Measurements from ENCODE around the gene HK1.

HK1 gene

DNA sequence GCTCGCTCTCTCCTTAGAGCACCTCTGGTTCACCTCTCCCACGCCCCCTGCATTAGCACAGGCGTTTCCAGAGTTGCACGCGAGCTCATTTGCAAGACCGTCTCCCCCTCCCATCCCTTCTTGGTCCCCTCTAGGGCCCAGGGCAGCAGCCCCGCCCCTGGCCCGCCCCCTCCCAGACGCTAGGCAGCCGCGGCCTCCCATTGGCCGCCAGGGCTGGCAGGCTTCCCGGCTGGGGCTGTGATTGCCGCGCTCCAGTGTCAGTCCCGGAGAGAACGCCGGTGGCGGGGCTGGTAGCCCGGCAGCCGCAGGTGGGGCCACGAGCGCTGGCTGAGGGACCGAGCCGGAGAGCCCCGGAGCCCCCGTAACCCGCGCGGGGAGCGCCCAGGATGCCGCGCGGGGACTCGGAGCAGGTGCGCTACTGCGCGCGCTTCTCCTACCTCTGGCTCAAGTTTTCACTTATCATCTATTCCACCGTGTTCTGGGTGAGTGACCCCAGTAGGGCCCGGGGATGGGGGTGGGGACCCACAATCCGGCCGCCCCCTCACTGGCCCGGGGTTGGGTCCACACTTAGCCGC is 173.0 kb downstream of the HK1 start, which contains the start of gene TSPAN15 (continued):
- TF ChIP-seq, protein P1, sequence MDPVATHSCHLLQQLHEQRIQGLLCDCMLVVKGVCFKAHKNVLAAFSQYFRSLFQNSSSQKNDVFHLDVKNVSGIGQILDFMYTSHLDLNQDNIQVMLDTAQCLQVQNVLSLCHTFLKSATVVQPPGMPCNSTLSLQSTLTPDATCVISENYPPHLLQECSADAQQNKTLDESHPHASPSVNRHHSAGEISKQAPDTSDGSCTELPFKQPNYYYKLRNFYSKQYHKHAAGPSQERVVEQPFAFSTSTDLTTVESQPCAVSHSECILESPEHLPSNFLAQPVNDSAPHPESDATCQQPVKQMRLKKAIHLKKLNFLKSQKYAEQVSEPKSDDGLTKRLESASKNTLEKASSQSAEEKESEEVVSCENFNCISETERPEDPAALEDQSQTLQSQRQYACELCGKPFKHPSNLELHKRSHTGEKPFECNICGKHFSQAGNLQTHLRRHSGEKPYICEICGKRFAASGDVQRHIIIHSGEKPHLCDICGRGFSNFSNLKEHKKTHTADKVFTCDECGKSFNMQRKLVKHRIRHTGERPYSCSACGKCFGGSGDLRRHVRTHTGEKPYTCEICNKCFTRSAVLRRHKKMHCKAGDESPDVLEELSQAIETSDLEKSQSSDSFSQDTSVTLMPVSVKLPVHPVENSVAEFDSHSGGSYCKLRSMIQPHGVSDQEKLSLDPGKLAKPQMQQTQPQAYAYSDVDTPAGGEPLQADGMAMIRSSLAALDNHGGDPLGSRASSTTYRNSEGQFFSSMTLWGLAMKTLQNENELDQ (tag by site-specific recombination; IDR thresholded peaks at IDR 0.05; ENCODE audit: low read depth), result no peak
- no peak for TF ChIP-seq REPIN1 (tag by site-specific recombination; IDR thresholded peaks at IDR 0.05; ENCODE audit: low read depth)
- TF ChIP-seq, protein P2, sequence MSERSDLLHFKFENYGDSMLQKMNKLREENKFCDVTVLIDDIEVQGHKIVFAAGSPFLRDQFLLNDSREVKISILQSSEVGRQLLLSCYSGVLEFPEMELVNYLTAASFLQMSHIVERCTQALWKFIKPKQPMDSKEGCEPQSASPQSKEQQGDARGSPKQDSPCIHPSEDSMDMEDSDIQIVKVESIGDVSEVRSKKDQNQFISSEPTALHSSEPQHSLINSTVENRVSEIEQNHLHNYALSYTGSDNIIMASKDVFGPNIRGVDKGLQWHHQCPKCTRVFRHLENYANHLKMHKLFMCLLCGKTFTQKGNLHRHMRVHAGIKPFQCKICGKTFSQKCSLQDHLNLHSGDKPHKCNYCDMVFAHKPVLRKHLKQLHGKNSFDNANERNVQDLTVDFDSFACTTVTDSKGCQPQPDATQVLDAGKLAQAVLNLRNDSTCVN (tag by site-specific recombination; optimal IDR thresholded peaks at IDR 0.05), result peak; percentile 85
- no peak for TF ChIP-seq ZNF48 (tag by site-specific recombination; IDR thresholded peaks at IDR 0.05)
- TF ChIP-seq IKZF3 (tag by site-specific recombination; IDR thresholded peaks at IDR 0.05), result no peak
- no peak for TF ChIP-seq TRIM28 (IDR thresholded peaks at IDR 0.05; ENCODE audit: borderline replicate concordance, low read length)
- TF ChIP-seq, protein P3, sequence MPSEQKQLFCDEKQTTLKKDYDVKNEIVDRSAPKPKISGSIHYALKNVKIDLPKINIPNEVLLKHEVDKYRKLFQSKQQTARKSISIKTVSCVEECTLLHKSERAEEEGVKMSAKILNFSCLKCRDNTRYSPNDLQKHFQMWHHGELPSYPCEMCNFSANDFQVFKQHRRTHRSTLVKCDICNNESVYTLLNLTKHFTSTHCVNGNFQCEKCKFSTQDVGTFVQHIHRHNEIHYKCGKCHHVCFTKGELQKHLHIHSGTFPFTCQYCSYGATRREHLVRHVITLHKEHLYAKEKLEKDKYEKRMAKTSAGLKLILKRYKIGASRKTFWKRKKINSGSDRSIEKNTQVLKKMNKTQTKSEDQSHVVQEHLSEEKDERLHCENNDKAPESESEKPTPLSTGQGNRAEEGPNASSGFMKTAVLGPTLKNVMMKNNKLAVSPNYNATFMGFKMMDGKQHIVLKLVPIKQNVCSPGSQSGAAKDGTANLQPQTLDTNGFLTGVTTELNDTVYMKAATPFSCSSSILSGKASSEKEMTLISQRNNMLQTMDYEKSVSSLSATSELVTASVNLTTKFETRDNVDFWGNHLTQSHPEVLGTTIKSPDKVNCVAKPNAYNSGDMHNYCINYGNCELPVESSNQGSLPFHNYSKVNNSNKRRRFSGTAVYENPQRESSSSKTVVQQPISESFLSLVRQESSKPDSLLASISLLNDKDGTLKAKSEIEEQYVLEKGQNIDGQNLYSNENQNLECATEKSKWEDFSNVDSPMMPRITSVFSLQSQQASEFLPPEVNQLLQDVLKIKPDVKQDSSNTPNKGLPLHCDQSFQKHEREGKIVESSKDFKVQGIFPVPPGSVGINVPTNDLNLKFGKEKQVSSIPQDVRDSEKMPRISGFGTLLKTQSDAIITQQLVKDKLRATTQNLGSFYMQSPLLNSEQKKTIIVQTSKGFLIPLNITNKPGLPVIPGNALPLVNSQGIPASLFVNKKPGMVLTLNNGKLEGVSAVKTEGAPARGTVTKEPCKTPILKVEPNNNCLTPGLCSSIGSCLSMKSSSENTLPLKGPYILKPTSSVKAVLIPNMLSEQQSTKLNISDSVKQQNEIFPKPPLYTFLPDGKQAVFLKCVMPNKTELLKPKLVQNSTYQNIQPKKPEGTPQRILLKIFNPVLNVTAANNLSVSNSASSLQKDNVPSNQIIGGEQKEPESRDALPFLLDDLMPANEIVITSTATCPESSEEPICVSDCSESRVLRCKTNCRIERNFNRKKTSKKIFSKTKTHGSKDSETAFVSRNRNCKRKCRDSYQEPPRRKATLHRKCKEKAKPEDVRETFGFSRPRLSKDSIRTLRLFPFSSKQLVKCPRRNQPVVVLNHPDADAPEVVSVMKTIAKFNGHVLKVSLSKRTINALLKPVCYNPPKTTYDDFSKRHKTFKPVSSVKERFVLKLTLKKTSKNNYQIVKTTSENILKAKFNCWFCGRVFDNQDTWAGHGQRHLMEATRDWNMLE (tag by site-specific recombination; conservative IDR thresholded peaks at IDR 0.05; ENCODE audit: low read depth), result no peak
- TF ChIP-seq, protein P4, sequence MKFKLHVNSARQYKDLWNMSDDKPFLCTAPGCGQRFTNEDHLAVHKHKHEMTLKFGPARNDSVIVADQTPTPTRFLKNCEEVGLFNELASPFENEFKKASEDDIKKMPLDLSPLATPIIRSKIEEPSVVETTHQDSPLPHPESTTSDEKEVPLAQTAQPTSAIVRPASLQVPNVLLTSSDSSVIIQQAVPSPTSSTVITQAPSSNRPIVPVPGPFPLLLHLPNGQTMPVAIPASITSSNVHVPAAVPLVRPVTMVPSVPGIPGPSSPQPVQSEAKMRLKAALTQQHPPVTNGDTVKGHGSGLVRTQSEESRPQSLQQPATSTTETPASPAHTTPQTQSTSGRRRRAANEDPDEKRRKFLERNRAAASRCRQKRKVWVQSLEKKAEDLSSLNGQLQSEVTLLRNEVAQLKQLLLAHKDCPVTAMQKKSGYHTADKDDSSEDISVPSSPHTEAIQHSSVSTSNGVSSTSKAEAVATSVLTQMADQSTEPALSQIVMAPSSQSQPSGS (tag by site-specific recombination; IDR thresholded peaks at IDR 0.05; ENCODE audit: low read depth), result no peak
- TF ChIP-seq ZNF133 (tag by site-specific recombination; IDR thresholded peaks at IDR 0.05), result no peak
- TF ChIP-seq, protein P5, sequence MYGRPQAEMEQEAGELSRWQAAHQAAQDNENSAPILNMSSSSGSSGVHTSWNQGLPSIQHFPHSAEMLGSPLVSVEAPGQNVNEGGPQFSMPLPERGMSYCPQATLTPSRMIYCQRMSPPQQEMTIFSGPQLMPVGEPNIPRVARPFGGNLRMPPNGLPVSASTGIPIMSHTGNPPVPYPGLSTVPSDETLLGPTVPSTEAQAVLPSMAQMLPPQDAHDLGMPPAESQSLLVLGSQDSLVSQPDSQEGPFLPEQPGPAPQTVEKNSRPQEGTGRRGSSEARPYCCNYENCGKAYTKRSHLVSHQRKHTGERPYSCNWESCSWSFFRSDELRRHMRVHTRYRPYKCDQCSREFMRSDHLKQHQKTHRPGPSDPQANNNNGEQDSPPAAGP (tag by site-specific recombination; IDR thresholded peaks at IDR 0.05), result no peak
- TF ChIP-seq, protein P6, sequence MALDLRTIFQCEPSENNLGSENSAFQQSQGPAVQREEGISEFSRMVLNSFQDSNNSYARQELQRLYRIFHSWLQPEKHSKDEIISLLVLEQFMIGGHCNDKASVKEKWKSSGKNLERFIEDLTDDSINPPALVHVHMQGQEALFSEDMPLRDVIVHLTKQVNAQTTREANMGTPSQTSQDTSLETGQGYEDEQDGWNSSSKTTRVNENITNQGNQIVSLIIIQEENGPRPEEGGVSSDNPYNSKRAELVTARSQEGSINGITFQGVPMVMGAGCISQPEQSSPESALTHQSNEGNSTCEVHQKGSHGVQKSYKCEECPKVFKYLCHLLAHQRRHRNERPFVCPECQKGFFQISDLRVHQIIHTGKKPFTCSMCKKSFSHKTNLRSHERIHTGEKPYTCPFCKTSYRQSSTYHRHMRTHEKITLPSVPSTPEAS (tag by site-specific recombination; IDR thresholded peaks at IDR 0.05), result no peak
- TF ChIP-seq ZBTB1 (tag by site-specific recombination; IDR thresholded peaks at IDR 0.05), result no peak
- TF ChIP-seq ZNF394 (tag by site-specific recombination; IDR thresholded peaks at IDR 0.05; ENCODE audit: borderline replicate concordance), result no peak
- no peak for TF ChIP-seq ZSCAN23 (tag by site-specific recombination; IDR thresholded peaks at IDR 0.05)
- TF ChIP-seq, protein P7, sequence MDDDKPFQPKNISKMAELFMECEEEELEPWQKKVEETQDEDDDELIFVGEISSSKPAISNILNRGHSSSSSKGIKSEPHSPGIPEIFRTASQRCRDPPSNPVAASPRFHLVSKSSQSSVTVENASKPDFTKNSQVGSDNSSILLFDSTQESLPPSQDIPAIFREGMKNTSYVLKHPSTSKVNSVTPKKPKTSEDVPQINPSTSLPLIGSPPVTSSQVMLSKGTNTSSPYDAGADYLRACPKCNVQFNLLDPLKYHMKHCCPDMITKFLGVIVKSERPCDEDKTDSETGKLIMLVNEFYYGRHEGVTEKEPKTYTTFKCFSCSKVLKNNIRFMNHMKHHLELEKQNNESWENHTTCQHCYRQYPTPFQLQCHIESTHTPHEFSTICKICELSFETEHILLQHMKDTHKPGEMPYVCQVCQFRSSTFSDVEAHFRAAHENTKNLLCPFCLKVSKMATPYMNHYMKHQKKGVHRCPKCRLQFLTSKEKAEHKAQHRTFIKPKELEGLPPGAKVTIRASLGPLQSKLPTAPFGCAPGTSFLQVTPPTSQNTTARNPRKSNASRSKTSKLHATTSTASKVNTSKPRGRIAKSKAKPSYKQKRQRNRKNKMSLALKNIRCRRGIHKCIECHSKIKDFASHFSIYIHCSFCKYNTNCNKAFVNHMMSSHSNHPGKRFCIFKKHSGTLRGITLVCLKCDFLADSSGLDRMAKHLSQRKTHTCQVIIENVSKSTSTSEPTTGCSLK (tag by site-specific recombination; IDR thresholded peaks at IDR 0.05), result no peak
- TF ChIP-seq, protein P8, sequence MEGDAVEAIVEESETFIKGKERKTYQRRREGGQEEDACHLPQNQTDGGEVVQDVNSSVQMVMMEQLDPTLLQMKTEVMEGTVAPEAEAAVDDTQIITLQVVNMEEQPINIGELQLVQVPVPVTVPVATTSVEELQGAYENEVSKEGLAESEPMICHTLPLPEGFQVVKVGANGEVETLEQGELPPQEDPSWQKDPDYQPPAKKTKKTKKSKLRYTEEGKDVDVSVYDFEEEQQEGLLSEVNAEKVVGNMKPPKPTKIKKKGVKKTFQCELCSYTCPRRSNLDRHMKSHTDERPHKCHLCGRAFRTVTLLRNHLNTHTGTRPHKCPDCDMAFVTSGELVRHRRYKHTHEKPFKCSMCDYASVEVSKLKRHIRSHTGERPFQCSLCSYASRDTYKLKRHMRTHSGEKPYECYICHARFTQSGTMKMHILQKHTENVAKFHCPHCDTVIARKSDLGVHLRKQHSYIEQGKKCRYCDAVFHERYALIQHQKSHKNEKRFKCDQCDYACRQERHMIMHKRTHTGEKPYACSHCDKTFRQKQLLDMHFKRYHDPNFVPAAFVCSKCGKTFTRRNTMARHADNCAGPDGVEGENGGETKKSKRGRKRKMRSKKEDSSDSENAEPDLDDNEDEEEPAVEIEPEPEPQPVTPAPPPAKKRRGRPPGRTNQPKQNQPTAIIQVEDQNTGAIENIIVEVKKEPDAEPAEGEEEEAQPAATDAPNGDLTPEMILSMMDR (tag by site-specific recombination; IDR thresholded peaks at IDR 0.05), result 0 out of 2 replicates have a peak, but pooled peaks have one; percentile 32
- no peak for TF ChIP-seq ZNF768 (tag by site-specific recombination; IDR thresholded peaks at IDR 0.05)
- TF ChIP-seq ZNF501 (tag by site-specific recombination; IDR thresholded peaks at IDR 0.05), result no peak
- TF ChIP-seq ZNF112 (tag by site-specific recombination; IDR thresholded peaks at IDR 0.05), result no peak
- no peak for TF ChIP-seq ZNF426 (tag by site-specific recombination; IDR thresholded peaks at IDR 0.05)

All from HEK293 (cell line).